PFSK-1 (cell line): ENCODE data around the gene STX18.

Experiments used
- FOXP2 ChIP-seq: optimal IDR thresholded peaks from 2 replicates; pipeline ENCODE3; 2011; ENCODE audit warnings: borderline replicate concordance, control low read depth, inconsistent platforms; ENCODE audit not compliant: insufficient read depth; ENCODE audit errors: extremely low read length, extremely low read depth
- POLR2AphosphoS5 ChIP-seq: IDR thresholded peaks from 2 replicates; pipeline ENCODE4 v1.6.1; 2012; ENCODE audit warnings: low read depth, mild to moderate bottlenecking, control low read depth, low read length, moderate library complexity

- TF ChIP-seq FOXP2: no peak
- TF ChIP-seq POLR2AphosphoS5: no peak
Observed at GRCh38 chr4:4480685-4481398, 61.0 kb downstream of the STX18 start.
